ENCODE measurements around the gene DNAH1.

DNA sequence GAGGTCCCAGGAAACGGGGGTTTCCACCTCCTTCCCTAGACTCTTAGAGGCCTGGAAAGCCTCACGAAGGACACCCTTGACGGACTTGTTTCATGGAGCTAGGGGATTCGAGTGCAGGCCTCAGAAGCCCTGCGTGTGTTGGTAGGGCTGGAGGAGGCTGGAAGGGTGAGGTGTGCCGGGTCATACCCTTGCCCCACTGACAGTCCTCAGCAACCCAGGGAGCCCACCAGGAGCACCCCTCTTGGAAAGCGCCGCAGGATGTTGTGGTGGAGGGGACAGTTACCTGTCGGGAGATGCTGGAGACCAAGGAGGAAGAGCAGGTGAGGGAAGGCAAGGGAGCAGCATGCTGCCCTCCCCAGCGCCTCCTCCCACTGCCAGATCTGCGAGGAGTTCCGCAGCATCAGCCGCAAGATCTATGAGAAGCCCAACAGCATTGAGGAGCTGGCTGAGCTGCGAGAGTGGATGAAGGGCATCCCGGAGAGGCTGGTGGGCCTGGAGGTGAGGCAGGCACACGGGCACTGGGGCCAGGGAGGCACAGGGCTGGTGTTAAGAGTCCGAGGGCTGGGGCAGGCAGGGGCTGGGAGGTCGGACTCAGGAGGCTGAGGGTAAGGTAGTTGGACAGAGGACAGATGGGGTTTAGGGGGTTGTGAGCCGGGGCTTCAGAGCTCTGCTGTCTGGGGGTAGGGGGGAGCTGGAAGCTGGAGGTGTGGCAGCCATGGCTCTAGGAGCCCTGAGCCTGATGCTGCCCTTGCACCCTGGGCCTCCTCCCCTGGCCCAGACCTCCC lies 33.7 kb downstream of the DNAH1 start:
- no peak for TF ChIP-seq POLR2A (IDR thresholded peaks at IDR 0.05; ENCODE audit: low read depth, low read length)
- TF ChIP-seq POU2F2 (IDR thresholded peaks at IDR 0.05; ENCODE audit: low read depth, low read length) = no peak
- TF ChIP-seq TAF1 (IDR thresholded peaks at IDR 0.05; ENCODE audit: low read depth, low read length) = no peak
